Activated naive CD4-positive, alpha-beta T cell treated with anti-CD3 and anti-CD28 coated beads, Interleukin-2, amount 10 ng/mL, durations not matched to agents 7 days and 5 days (primary cell): ENCODE data around the gene FEM1B.
A peak's percentile ranks its signal among the peaks of the same experiment; 100 is the strongest.
"Not testable (repeated sequence)": the region's sequence is repeated elsewhere in the genome, so short reads cannot be mapped to it uniquely, and the experiment has no call there.

Experiments
- CTCF ChIA-PET: fragments of 350-600 bp; sonication (Branson Sonifier 250); formaldehyde crosslinking; loops from one replicate; lab custom pipeline; 2021; ENCODE audit warnings: antibody characterized with exemption; lab: Charles Lee
- DNase-seq: peaks from one replicate; pipeline ENCODE4 v3.0.0-alpha.2; 2020
- H3K27ac Mint-ChIP-seq: one replicate; pipeline ENCODE4 v1.8.0; 2021; ENCODE audit warnings: mild to moderate bottlenecking, moderate library complexity, mixed read lengths
- H3K27me3 Mint-ChIP-seq: one replicate; pipeline ENCODE4 v1.8.0; 2021; ENCODE audit warnings: mild to moderate bottlenecking, mixed read lengths
- H3K36me3 Mint-ChIP-seq: one replicate; pipeline ENCODE4 v1.8.0; 2021; ENCODE audit warnings: mixed read lengths
- H3K4me1 Mint-ChIP-seq: one replicate; pipeline ENCODE4 v1.8.0; 2021; ENCODE audit warnings: mixed read lengths
- H3K4me3 Mint-ChIP-seq: one replicate; pipeline ENCODE4 v1.8.0; 2021; ENCODE audit warnings: mild to moderate bottlenecking, moderate library complexity, mixed read lengths
- H3K9me3 Mint-ChIP-seq: one replicate; pipeline ENCODE4 v1.8.0; 2021; ENCODE audit warnings: mixed read lengths

FEM1B gene

GRCh38 chr15:68277603-68278344 is at the start of gene FEM1B:
FEM1B (plus strand) TSS chr15:68277745; CDS start chr15:68278418, 673 bp downstream.
- Mint-ChIP-seq H3K36me3 (peaks cover 21% of the 10 kb centered on the region), H3K27ac (peak within 1 kb of the TSS; percentile 96), H3K4me3 (peak within 1 kb of the TSS; percentile 99), H3K9me3 (no peaks in the 10 kb centered on the region), H3K27me3 (peaks cover 3% of the 10 kb centered on the region), H3K4me1 (peaks cover 51% of the 10 kb centered on the region)
- CTCF ChIA-PET = interaction anchor here (1.2 to 1.6 kb wide), 3 partner anchors 13 to 29 kb away, joined by 3 to 5 read pairs (median 3); no protein-coding TSS in a partner anchor
- DNase-seq = peak; percentile 90

- no peaks in the 10 kb centered on the region for H3K9me3 Mint-ChIP-seq
- DNase-seq = no peak
- CTCF ChIA-PET = interaction anchor here (0.6 to 1.6 kb wide), 5 partner anchors 17 to 353 kb away, joined by 3 to 6 read pairs (median 3); no protein-coding TSS in a partner anchor
- peak overlapping the region; percentile 79 for H3K27ac Mint-ChIP-seq
- H3K4me3 Mint-ChIP-seq = peak overlapping the region; percentile 90
- H3K36me3 Mint-ChIP-seq = peaks cover 16% of the 10 kb centered on the region
- peaks cover 48% of the 10 kb centered on the region for H3K4me1 Mint-ChIP-seq
- peaks cover 24% of the 10 kb centered on the region for H3K27me3 Mint-ChIP-seq
Observed at GRCh38 chr15:68228143-68228970, 49.2 kb upstream of the FEM1B start.

GRCh38 chr15:68228971-68229385 is 48.6 kb upstream of the FEM1B start:
- no peak for DNase-seq
- Mint-ChIP-seq H3K27me3 (peaks cover 29% of the 10 kb centered on the region), H3K9me3 (no peaks in the 10 kb centered on the region), H3K4me1 (peaks cover 48% of the 10 kb centered on the region), H3K27ac (peak overlapping the region; percentile 79), H3K36me3 (peaks cover 15% of the 10 kb centered on the region), H3K4me3 (peak overlapping the region; percentile 90)
- CTCF ChIA-PET = interaction anchor here (0.6 to 1.6 kb wide), 5 partner anchors 17 to 353 kb away, joined by 3 to 6 read pairs (median 3); no protein-coding TSS in a partner anchor

GRCh38 chr15:68229386-68230156 is 48.0 kb upstream of the FEM1B start, which contains the start of gene CLN6:
CLN6 (minus strand) TSS chr15:68229728; CDS start chr15:68229584, 144 bp downstream.
- DNase-seq = peak; percentile 88
- CTCF ChIA-PET = interaction anchor here (1.5 to 1.9 kb wide), 4 partner anchors 18 to 389 kb away, joined by 3 to 6 read pairs (median 6); no protein-coding TSS in a partner anchor
- H3K4me1 Mint-ChIP-seq = peaks cover 45% of the 10 kb centered on the region
- H3K27me3 Mint-ChIP-seq = peaks cover 29% of the 10 kb centered on the region
- H3K36me3 Mint-ChIP-seq = peaks cover 12% of the 10 kb centered on the region
- H3K9me3 Mint-ChIP-seq = no peaks in the 10 kb centered on the region
- peak within 1 kb of the TSS; percentile 91 for H3K27ac Mint-ChIP-seq
- peak within 1 kb of the TSS; percentile 90 for H3K4me3 Mint-ChIP-seq

GRCh38 chr15:68230157-68231100 is 47.1 kb upstream of the FEM1B start:
- Mint-ChIP-seq H3K27ac (peak overlapping the region; percentile 91), H3K4me1 (peaks cover 36% of the 10 kb centered on the region), H3K27me3 (peaks cover 29% of the 10 kb centered on the region), H3K4me3 (peak overlapping the region; percentile 90), H3K9me3 (no peaks in the 10 kb centered on the region), H3K36me3 (peaks cover 6% of the 10 kb centered on the region)
- CTCF ChIA-PET = interaction anchor here (0.8 to 1.9 kb wide), 4 partner anchors 23 to 390 kb away, joined by 3 to 6 read pairs (median 4); no protein-coding TSS in a partner anchor
- DNase-seq = no peak

- Mint-ChIP-seq H3K27me3 (peaks cover 29% of the 10 kb centered on the region), H3K4me1 (peaks cover 35% of the 10 kb centered on the region), H3K36me3 (peaks cover 6% of the 10 kb centered on the region), H3K9me3 (no peaks in the 10 kb centered on the region), H3K4me3 (peak overlapping the region; percentile 35), H3K27ac (no peak overlapping the region)
- CTCF ChIA-PET = interaction anchor here (1.1 to 1.9 kb wide), 4 partner anchors 22 to 391 kb away, joined by 3 to 6 read pairs (median 4); no protein-coding TSS in a partner anchor
- DNase-seq = no peak
Observed at GRCh38 chr15:68231102-68231818, 46.3 kb upstream of the FEM1B start.

GRCh38 chr15:68232449-68232848 is 45.1 kb upstream of the FEM1B start:
- H3K27me3 Mint-ChIP-seq = peaks cover 29% of the 10 kb centered on the region
- no peak overlapping the region for H3K27ac Mint-ChIP-seq
- H3K9me3 Mint-ChIP-seq = no peaks in the 10 kb centered on the region
- DNase-seq = no peak
- H3K4me3 Mint-ChIP-seq = no peak overlapping the region
- peaks cover 6% of the 10 kb centered on the region for H3K36me3 Mint-ChIP-seq
- peaks cover 27% of the 10 kb centered on the region for H3K4me1 Mint-ChIP-seq
- CTCF ChIA-PET = interaction anchor here (1.4 kb wide), 1 partner anchor 21 kb away, joined by 4 read pairs; no protein-coding TSS in a partner anchor

- CTCF ChIA-PET = no interaction called here
- peaks cover 29% of the 10 kb centered on the region for H3K27me3 Mint-ChIP-seq
- H3K27ac Mint-ChIP-seq = no peak overlapping the region
- no peaks in the 10 kb centered on the region for H3K9me3 Mint-ChIP-seq
- peaks cover 24% of the 10 kb centered on the region for H3K4me1 Mint-ChIP-seq
- H3K36me3 Mint-ChIP-seq = peaks cover 6% of the 10 kb centered on the region
- no peak for DNase-seq
- no peak overlapping the region for H3K4me3 Mint-ChIP-seq
Observed at GRCh38 chr15:68232937-68233336, 44.6 kb upstream of the FEM1B start.

GRCh38 chr15:68234060-68234459 is 43.5 kb upstream of the FEM1B start:
- Mint-ChIP-seq H3K27me3 (peaks cover 29% of the 10 kb centered on the region), H3K4me3 (no peak overlapping the region), H3K27ac (no peak overlapping the region), H3K36me3 (no peaks in the 10 kb centered on the region), H3K9me3 (no peaks in the 10 kb centered on the region), H3K4me1 (peaks cover 19% of the 10 kb centered on the region)
- CTCF ChIA-PET = no interaction called here
- no peak for DNase-seq

GRCh38 chr15:68234520-68234919 is 43.0 kb upstream of the FEM1B start:
- H3K4me3 Mint-ChIP-seq, H3K9me3 Mint-ChIP-seq, CTCF ChIA-PET, DNase-seq, H3K36me3 Mint-ChIP-seq, H3K27ac Mint-ChIP-seq: not testable (repeated sequence)
- Mint-ChIP-seq H3K4me1 (peaks cover 19% of the 10 kb centered on the region), H3K27me3 (peaks cover 29% of the 10 kb centered on the region)

GRCh38 chr15:68235022-68235421 is 42.5 kb upstream of the FEM1B start:
- no peak overlapping the region for H3K27ac Mint-ChIP-seq
- peaks cover 15% of the 10 kb centered on the region for H3K4me1 Mint-ChIP-seq
- H3K9me3 Mint-ChIP-seq = no peaks in the 10 kb centered on the region
- DNase-seq = no peak
- no peak overlapping the region for H3K4me3 Mint-ChIP-seq
- no peaks in the 10 kb centered on the region for H3K36me3 Mint-ChIP-seq
- H3K27me3 Mint-ChIP-seq = peaks cover 26% of the 10 kb centered on the region
- CTCF ChIA-PET = no interaction called here

- no peak for DNase-seq
- Mint-ChIP-seq H3K36me3 (peaks cover 2% of the 10 kb centered on the region), H3K9me3 (peaks cover 4% of the 10 kb centered on the region), H3K27me3 (peaks cover 5% of the 10 kb centered on the region), H3K27ac (no peak overlapping the region), H3K4me3 (no peak overlapping the region), H3K4me1 (peaks cover 8% of the 10 kb centered on the region)
- CTCF ChIA-PET = no interaction called here
Observed at GRCh38 chr15:68239025-68239424, 38.5 kb upstream of the FEM1B start.
